Ishikawa (cell line): ENCODE results near the gene ROBO1.

ENCODE experiments used
- CEBPB ChIP-seq: IDR thresholded peaks from 2 replicates; pipeline ENCODE4 v1.6.1; 2012
- CREB1 ChIP-seq: IDR thresholded peaks from 2 replicates; pipeline ENCODE4 v1.6.1; 2012; ENCODE audit warnings: low read depth
- EGR1 ChIP-seq: IDR thresholded peaks from 2 replicates; pipeline ENCODE4 v1.6.1; 2012
- EP300 ChIP-seq: IDR thresholded peaks from 2 replicates; pipeline ENCODE4 v1.6.1; 2012; ENCODE audit warnings: borderline replicate concordance
- FOXM1 ChIP-seq: IDR thresholded peaks from 2 replicates; pipeline ENCODE4 v1.6.1; 2012; ENCODE audit warnings: low read depth, borderline replicate concordance
- NFIC ChIP-seq: IDR thresholded peaks from 2 replicates; pipeline ENCODE4 v1.6.1; 2012
- RAD21 ChIP-seq: IDR thresholded peaks from 2 replicates; pipeline ENCODE4 v1.6.1; 2012; ENCODE audit warnings: low read depth
- REST ChIP-seq: IDR thresholded peaks from 2 replicates; pipeline ENCODE4 v1.6.1; 2012; ENCODE audit warnings: low read depth, mild to moderate bottlenecking
- TAF1 ChIP-seq: IDR thresholded peaks from 2 replicates; pipeline ENCODE4 v1.6.1; 2012; ENCODE audit warnings: low read depth, mild to moderate bottlenecking
- TCF12 ChIP-seq: IDR thresholded peaks from 2 replicates; pipeline ENCODE4 v1.6.1; 2012; ENCODE audit warnings: low read depth
- ZBTB7A ChIP-seq: IDR thresholded peaks from 2 replicates; pipeline ENCODE4 v1.6.1; 2012; ENCODE audit warnings: low read depth
- TF ChIP-seq, protein P1 (sequence below): IDR thresholded peaks from 2 replicates; pipeline ENCODE4 v1.6.1; 2012

DNA sequence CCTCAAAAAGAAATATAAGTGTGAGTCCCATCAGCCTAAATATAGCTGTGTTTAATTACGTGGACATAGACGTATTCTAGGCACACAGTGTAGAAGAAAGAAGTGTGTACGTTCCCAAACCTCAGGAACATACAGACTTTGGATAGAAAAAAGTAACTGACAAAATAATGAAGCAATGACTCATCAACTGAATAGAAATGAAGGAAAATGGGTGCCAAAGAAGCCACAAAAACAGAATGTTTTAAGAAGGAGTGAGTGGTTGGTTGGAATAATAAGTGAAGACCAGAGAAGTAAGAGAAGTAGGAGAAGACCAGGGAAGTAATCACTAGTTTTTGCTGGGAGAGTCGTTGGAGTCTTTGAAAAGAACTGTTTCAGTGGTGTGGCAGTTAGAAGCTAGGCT lies 518.1 kb downstream of the ROBO1 start:
- TF ChIP-seq NFIC, result no peak
- TF ChIP-seq REST, result no peak
- TF ChIP-seq EGR1, result no peak
- TF ChIP-seq RAD21, result no peak
- no peak for TF ChIP-seq TCF12
- no peak for TF ChIP-seq EP300
- TF ChIP-seq, protein P1, sequence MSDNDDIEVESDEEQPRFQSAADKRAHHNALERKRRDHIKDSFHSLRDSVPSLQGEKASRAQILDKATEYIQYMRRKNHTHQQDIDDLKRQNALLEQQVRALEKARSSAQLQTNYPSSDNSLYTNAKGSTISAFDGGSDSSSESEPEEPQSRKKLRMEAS, result no peak
- no peak for TF ChIP-seq TAF1
- no peak for TF ChIP-seq ZBTB7A
- TF ChIP-seq CEBPB, result no peak
- no peak for TF ChIP-seq FOXM1
- no peak for TF ChIP-seq CREB1
